Neural cell (in vitro differentiated cells): ENCODE measurements around the gene MCM9. TPM values are rescaled to one million over a fixed set of nuclear protein-coding genes. Genes with fewer than 3 reads are reported as not detected.

Experiments
- H2AFZ ChIP-seq: fragments of 200-600, 300-800 bp; sonication (generic), shearing (Covaris generic); 2 replicates; pipeline ENCODE4 v1.6.0; 2014; ENCODE audit warnings: low read depth, mild to moderate bottlenecking, antibody characterized with exemption, low read length, moderate library complexity
- H3F3A ChIP-seq: fragments of 200-600 bp; shearing (Covaris generic); 2 replicates; pipeline ENCODE4 v1.6.1; 2016; ENCODE audit warnings: mild to moderate bottlenecking, moderate library complexity, mixed read lengths, antibody characterized with exemption, low read length; ENCODE audit not compliant: insufficient read depth, poor library complexity, severe bottlenecking
- H3K27ac ChIP-seq: fragments of 200-600, 300-800 bp; sonication (generic), shearing (Covaris generic); 2 replicates; pipeline ENCODE4 v1.5.1; 2014; ENCODE audit warnings: mild to moderate bottlenecking, low read length, moderate library complexity
- H3K27me3 ChIP-seq: fragments of 300-800, 200-600 bp; sonication (generic), shearing (Covaris generic); 2 replicates; pipeline ENCODE4 v1.6.0; 2014; ENCODE audit warnings: mild to moderate bottlenecking, low read depth, low read length, moderate library complexity; ENCODE audit not compliant: insufficient read depth
- H3K36me3 ChIP-seq: fragments of 300-800, 200-600 bp; sonication (generic), shearing (Covaris generic); 2 replicates; pipeline ENCODE4 v1.5.1; 2014; ENCODE audit warnings: mild to moderate bottlenecking, antibody characterized with exemption, low read length, moderate library complexity; ENCODE audit not compliant: insufficient read depth
- H3K4me2 ChIP-seq: fragments of 300-800, 200-600 bp; sonication (generic), shearing (Covaris generic); 2 replicates; pipeline ENCODE4 v1.6.0; 2014; ENCODE audit warnings: mild to moderate bottlenecking, low read length
- H3K4me3 ChIP-seq: fragments of 300-800, 200-600 bp; sonication (generic), shearing (Covaris generic); 2 replicates; pipeline ENCODE4 v1.5.1; 2014; ENCODE audit warnings: mild to moderate bottlenecking, low read length, moderate library complexity
- H3K79me2 ChIP-seq: fragments of 200-600 bp; shearing (Covaris generic); replicated peaks from 2 replicates; pipeline ENCODE4 v1.6.0; 2014; ENCODE audit warnings: mild to moderate bottlenecking, low read length, moderate library complexity; ENCODE audit not compliant: insufficient read depth
- H3K9ac ChIP-seq: fragments of 300-800, 200-600 bp; sonication (generic), shearing (Covaris generic); 2 replicates; pipeline ENCODE4 v1.6.1; 2016; ENCODE audit warnings: mild to moderate bottlenecking, low read length, mixed read lengths
- H3K9me2 ChIP-seq: fragments of 200-600 bp; shearing (Covaris generic); 2 replicates; pipeline ENCODE4 v1.6.1; 2016; ENCODE audit warnings: mild to moderate bottlenecking, low read length, mixed read lengths; ENCODE audit not compliant: insufficient read depth
- H3K9me3 ChIP-seq: fragments of 200-600, 300-800 bp; sonication (generic), shearing (Covaris generic); 2 replicates; pipeline ENCODE4 v1.6.1; 2016; ENCODE audit warnings: mild to moderate bottlenecking, mixed run types, low read length, moderate library complexity, mixed read lengths
- H4K20me1 ChIP-seq: fragments of 200-600 bp; shearing (Covaris generic); 2 replicates; pipeline ENCODE4 v1.6.1; 2016; ENCODE audit warnings: mild to moderate bottlenecking, mixed run types; ENCODE audit not compliant: insufficient read depth
- CTCF ChIP-seq: fragments of 450-650 bp; IDR thresholded peaks from 2 replicates; pipeline ENCODE4 v1.5.1; 2014; ENCODE audit warnings: antibody characterized with exemption, mild to moderate bottlenecking, moderate library complexity; ENCODE audit not compliant: poor library complexity, severe bottlenecking
- EP300 ChIP-seq: fragments of 450-650 bp; conservative IDR thresholded peaks from 2 replicates; pipeline ENCODE4 v1.6.1; 2014; ENCODE audit warnings: antibody characterized with exemption, mild to moderate bottlenecking, moderate library complexity; ENCODE audit not compliant: poor library complexity, severe bottlenecking
- EZH2 ChIP-seq: fragments of 200-600, 300-800 bp; shearing (Covaris generic), sonication (generic); IDR thresholded peaks from 2 replicates; pipeline ENCODE4 v1.6.1; 2014; ENCODE audit warnings: antibody characterized with exemption, low read length, borderline replicate concordance, mild to moderate bottlenecking; ENCODE audit not compliant: insufficient read depth, poor library complexity, severe bottlenecking
- MXI1 ChIP-seq: fragments of 450-650 bp; conservative IDR thresholded peaks from 2 replicates; pipeline ENCODE4 v1.6.1; 2014; ENCODE audit warnings: antibody characterized with exemption, mild to moderate bottlenecking; ENCODE audit not compliant: poor library complexity, severe bottlenecking
- POLR2AphosphoS5 ChIP-seq: IDR thresholded peaks from 2 replicates; pipeline ENCODE4 v1.6.1; 2012
- RAD21 ChIP-seq: fragments of 450-650 bp; conservative IDR thresholded peaks from 2 replicates; pipeline ENCODE4 v1.6.1; 2014; ENCODE audit warnings: antibody characterized with exemption, mild to moderate bottlenecking, moderate library complexity
- REST ChIP-seq: IDR thresholded peaks from 2 replicates; pipeline ENCODE4 v1.6.1; 2012; ENCODE audit warnings: borderline replicate concordance
- SMC3 ChIP-seq: fragments of 450-650 bp; conservative IDR thresholded peaks from 2 replicates; pipeline ENCODE4 v1.6.1; 2014; ENCODE audit warnings: antibody characterized with exemption, mild to moderate bottlenecking, moderate library complexity; ENCODE audit not compliant: poor library complexity
- TAF1 ChIP-seq: IDR thresholded peaks from 2 replicates; pipeline ENCODE4 v1.6.1; 2012; ENCODE audit warnings: low read depth
- polyA plus RNA-seq: library from polyadenylated mRNA; depleted of rRNA; stranded (reverse); fragments of >200 nt; gene quantifications from 2 replicates; pipeline ENCODE4 v1.2.3, GENCODE V29; 2014

MCM9 gene
- polyA plus RNA-seq, 1 donor from 2014 or later: 7.8 TPM

- Histone ChIP-seq H3K9me3 (no peaks in the 10 kb centered on the region), H3K36me3 (no peaks in the 10 kb centered on the region), H3K27me3 (no peaks in the 10 kb centered on the region), H3K27ac (no peak overlapping the region), H4K20me1 (no peaks in the 10 kb centered on the region), H3K79me2 (no peaks in the 10 kb centered on the region), H3K4me3 (no peak overlapping the region), H3F3A (no peaks in the 10 kb centered on the region), H3K9ac (no peak overlapping the region), H3K9me2 (no peaks in the 10 kb centered on the region), H2AFZ (no peak overlapping the region), H3K4me2 (no peak overlapping the region)
- TF ChIP-seq CTCF: no peak
- TF ChIP-seq TAF1: no peak
- no peak for TF ChIP-seq POLR2AphosphoS5
- TF ChIP-seq SMC3: no peak
- no peak for TF ChIP-seq EP300
- no peak for TF ChIP-seq RAD21
- TF ChIP-seq EZH2: no peak
- TF ChIP-seq MXI1: no peak
- no peak for TF ChIP-seq REST
Measured at GRCh38 chr6:118930680-118931079, 4.3 kb downstream of the MCM9 start.

GRCh38 chr6:118923035-118923434, 11.9 kb downstream of the MCM9 start:
- Histone ChIP-seq H3K79me2 (no peaks in the 10 kb centered on the region), H3K27ac (no peak overlapping the region), H3F3A (no peaks in the 10 kb centered on the region), H3K4me2 (no peak overlapping the region), H3K27me3 (no peaks in the 10 kb centered on the region), H3K36me3 (no peaks in the 10 kb centered on the region), H3K9ac (no peak overlapping the region), H3K9me3 (no peaks in the 10 kb centered on the region), H3K9me2 (no peaks in the 10 kb centered on the region), H3K4me3 (no peak overlapping the region), H2AFZ (no peak overlapping the region), H4K20me1 (no peaks in the 10 kb centered on the region)
- TF ChIP-seq CTCF: no peak
- TF ChIP-seq SMC3: no peak
- TF ChIP-seq EP300: no peak
- TF ChIP-seq RAD21: no peak
- no peak for TF ChIP-seq REST
